ENCODE data around the gene GABARAPL2.

- TF ChIP-seq, protein P1, sequence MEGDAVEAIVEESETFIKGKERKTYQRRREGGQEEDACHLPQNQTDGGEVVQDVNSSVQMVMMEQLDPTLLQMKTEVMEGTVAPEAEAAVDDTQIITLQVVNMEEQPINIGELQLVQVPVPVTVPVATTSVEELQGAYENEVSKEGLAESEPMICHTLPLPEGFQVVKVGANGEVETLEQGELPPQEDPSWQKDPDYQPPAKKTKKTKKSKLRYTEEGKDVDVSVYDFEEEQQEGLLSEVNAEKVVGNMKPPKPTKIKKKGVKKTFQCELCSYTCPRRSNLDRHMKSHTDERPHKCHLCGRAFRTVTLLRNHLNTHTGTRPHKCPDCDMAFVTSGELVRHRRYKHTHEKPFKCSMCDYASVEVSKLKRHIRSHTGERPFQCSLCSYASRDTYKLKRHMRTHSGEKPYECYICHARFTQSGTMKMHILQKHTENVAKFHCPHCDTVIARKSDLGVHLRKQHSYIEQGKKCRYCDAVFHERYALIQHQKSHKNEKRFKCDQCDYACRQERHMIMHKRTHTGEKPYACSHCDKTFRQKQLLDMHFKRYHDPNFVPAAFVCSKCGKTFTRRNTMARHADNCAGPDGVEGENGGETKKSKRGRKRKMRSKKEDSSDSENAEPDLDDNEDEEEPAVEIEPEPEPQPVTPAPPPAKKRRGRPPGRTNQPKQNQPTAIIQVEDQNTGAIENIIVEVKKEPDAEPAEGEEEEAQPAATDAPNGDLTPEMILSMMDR (IDR thresholded peaks at IDR 0.05; ENCODE audit: borderline replicate concordance, extremely low read depth, low read length, poor library complexity, severe bottlenecking) = no peak
- no peak for TF ChIP-seq EZH2 (IDR thresholded peaks at IDR 0.05; ENCODE audit: borderline replicate concordance, low read depth, low read length, severe bottlenecking)
Observed at GRCh38 chr16:75588716-75589115, 22.5 kb downstream of the GABARAPL2 start.

All from DND-41 (cell line).